SIG-M5 treated with dmso at 0.1 percent for 504 hours (cell line): ENCODE measurements around the gene FAM234A.
"Not testable (repeated sequence)": the region's sequence is repeated elsewhere in the genome, so short reads cannot be mapped to it uniquely, and the experiment has no call there.

Experiments used
- DNase-seq: peaks from one replicate; lab custom pipeline; 2025; ENCODE audit not compliant: unreplicated experiment; lab: John Stamatoyannopoulos, UW

FAM234A gene

GRCh38 chr16:230351-230750, 4.3 kb upstream of the FAM234A start:
- DNase-seq: not testable (repeated sequence)

- no peak for DNase-seq
Observed at GRCh38 chr16:230949-231348, 3.7 kb upstream of the FAM234A start.

- DNase-seq: no peak
Observed at GRCh38 chr16:239948-240277, 5.3 kb downstream of the FAM234A start.

- DNase-seq: no peak
Observed at GRCh38 chr16:240559-240958, 5.9 kb downstream of the FAM234A start.

- no peak for DNase-seq
Observed at GRCh38 chr16:242281-242680, 7.7 kb downstream of the FAM234A start.

GRCh38 chr16:243348-243747, 8.7 kb downstream of the FAM234A start:
- no peak for DNase-seq

- no peak for DNase-seq
Observed at GRCh38 chr16:245105-245504, 10.5 kb downstream of the FAM234A start.

- DNase-seq: no peak
Observed at GRCh38 chr16:247027-247426, 12.4 kb downstream of the FAM234A start.

GRCh38 chr16:249431-249830, 14.8 kb downstream of the FAM234A start:
- no peak for DNase-seq

- DNase-seq: no peak
Observed at GRCh38 chr16:252366-253337, 18.0 kb downstream of the FAM234A start.

GRCh38 chr16:253833-254232, 19.2 kb downstream of the FAM234A start:
- DNase-seq: no peak

- DNase-seq: no peak
Observed at GRCh38 chr16:254461-254860, 19.8 kb downstream of the FAM234A start.

- DNase-seq: no peak
Observed at GRCh38 chr16:255183-255582, 20.6 kb downstream of the FAM234A start.

GRCh38 chr16:258091-258490, 23.5 kb downstream of the FAM234A start:
- not testable (repeated sequence) for DNase-seq

GRCh38 chr16:259226-259625, 24.6 kb downstream of the FAM234A start:
- no peak for DNase-seq

GRCh38 chr16:259814-260253, 25.2 kb downstream of the FAM234A start:
- DNase-seq: no peak

GRCh38 chr16:260326-260725, 25.7 kb downstream of the FAM234A start:
- DNase-seq: no peak

GRCh38 chr16:261031-261691, 26.5 kb downstream of the FAM234A start:
- DNase-seq: no peak

- no peak for DNase-seq
Observed at GRCh38 chr16:262121-262745, 27.6 kb downstream of the FAM234A start.

- DNase-seq: no peak
Observed at GRCh38 chr16:263182-263774, 28.7 kb downstream of the FAM234A start.

- DNase-seq: no peak
Observed at GRCh38 chr16:263944-264343, 29.3 kb downstream of the FAM234A start.
